ENCODE data around the gene SP140L.
"Not testable (repeated sequence)": the region's sequence is repeated elsewhere in the genome, so short reads cannot be mapped to it uniquely, and the experiment has no call there.

Gene SP140L

DNA sequence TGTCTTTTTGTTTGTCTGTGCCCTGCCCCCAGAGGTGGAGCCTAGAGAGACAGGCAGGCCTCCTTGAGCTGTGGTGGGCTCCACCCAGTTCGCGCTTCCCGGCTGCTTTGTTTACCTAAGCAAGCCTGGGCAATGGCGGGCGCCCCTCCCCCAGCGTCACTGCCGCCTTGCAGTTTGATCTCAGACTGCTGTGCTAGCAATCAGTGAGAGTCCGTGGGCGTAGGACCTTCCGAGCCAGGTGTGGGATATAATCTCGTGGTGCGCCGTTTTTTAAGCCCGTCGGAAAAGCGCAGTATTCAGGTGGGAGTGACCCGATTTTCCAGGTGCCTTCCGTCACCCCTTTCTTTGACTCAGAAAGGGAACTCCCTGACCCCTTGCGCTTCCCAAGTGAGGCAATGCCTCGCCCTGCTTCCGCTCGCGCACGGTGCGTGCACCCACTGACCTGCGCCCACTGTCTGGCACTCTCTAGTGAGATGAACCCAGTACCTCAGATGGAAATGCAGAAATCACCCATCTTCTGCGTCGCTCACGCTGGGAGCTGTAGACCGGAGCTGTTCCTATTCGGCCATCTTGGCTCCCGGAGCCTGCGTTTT, 15.0 kb downstream of the SP140L start:
- not testable (repeated sequence) for H3K27me3 ChIP-seq (ENCODE audit: control insufficient read depth, insufficient read depth, low read length, poor library complexity, severe bottlenecking); H3K27ac ChIP-seq (ENCODE audit: insufficient read depth, low read depth, low read length, poor library complexity, severe bottlenecking); H3K36me3 ChIP-seq (ENCODE audit: control insufficient read depth, insufficient read depth, low read length); H3K9me3 ChIP-seq (ENCODE audit: control insufficient read depth, low read length); H3K4me1 ChIP-seq (ENCODE audit: control insufficient read depth, insufficient read depth, low read length); H3K4me3 ChIP-seq (ENCODE audit: insufficient read depth, low read depth, low read length)
- whole genome bisulfite sequencing, 2 experiments = 72 to 77% methylated on average over 30 to 33 of the region's 33 CpGs

DNA sequence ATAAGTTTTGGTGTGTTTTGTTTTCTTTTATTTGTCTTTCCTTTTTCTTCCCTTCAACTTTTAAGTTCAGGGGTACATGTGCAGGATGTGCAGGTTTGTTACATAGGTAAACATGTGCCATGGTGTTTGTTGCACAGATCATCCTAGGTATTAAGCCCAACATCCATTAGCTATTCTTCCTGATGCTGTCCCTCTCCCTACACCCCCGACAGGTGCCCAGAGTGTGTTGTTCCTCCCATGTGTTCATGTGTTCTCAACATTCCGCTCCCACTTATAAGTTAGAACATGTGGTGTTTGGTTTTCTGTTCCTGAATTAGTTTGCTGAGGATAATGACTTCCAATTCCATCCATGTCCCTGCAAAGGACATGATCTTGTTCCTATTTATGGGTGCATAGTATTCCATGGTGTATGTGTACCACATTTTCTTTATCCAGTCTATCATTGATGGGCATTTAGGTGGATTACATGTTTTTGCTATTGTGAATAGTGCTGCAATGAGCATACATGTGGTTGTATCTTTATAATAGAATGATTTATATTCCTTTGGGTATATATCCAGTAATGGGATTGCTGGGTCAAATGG, 16.1 kb downstream of the SP140L start:
- not testable (repeated sequence) for H3K4me3 ChIP-seq (ENCODE audit: insufficient read depth, low read depth, low read length); H3K27me3 ChIP-seq (ENCODE audit: control insufficient read depth, insufficient read depth, low read length, poor library complexity, severe bottlenecking)
- 96 to 100% methylated on average over 1 to 2 of the region's 2 CpGs for WGBS, 2 experiments

GRCh38 chr2:230343747-230344146, 16.8 kb downstream of the SP140L start:
- H3K27ac ChIP-seq (ENCODE audit: insufficient read depth, low read depth, low read length, poor library complexity, severe bottlenecking) = no peak overlapping the region
- H3K9me3 ChIP-seq (ENCODE audit: control insufficient read depth, low read length) = no peaks in the 10 kb centered on the region
- 85 to 93% methylated on average over 1 of the region's 1 CpG for WGBS, 2 experiments
- H3K36me3 ChIP-seq (ENCODE audit: control insufficient read depth, insufficient read depth, low read length) = no peaks in the 10 kb centered on the region
- H3K27me3 ChIP-seq (ENCODE audit: control insufficient read depth, insufficient read depth, low read length, poor library complexity, severe bottlenecking) = no peaks in the 10 kb centered on the region
- no peaks in the 10 kb centered on the region for H3K4me1 ChIP-seq (ENCODE audit: control insufficient read depth, insufficient read depth, low read length)
- H3K4me3 ChIP-seq (ENCODE audit: insufficient read depth, low read depth, low read length) = no peak overlapping the region

More for the DNA sequence above, 16.1 kb downstream of the SP140L start:
- H3K4me1 ChIP-seq (ENCODE audit: control insufficient read depth, insufficient read depth, low read length); H3K9me3 ChIP-seq (ENCODE audit: control insufficient read depth, low read length); H3K27ac ChIP-seq (ENCODE audit: insufficient read depth, low read depth, low read length, poor library complexity, severe bottlenecking); H3K36me3 ChIP-seq (ENCODE audit: control insufficient read depth, insufficient read depth, low read length): not testable (repeated sequence)

GRCh38 chr2:230346465-230346864, 19.5 kb downstream of the SP140L start:
- WGBS, 2 experiments = 100% methylated on average over 1 of the region's 1 CpG
- no peaks in the 10 kb centered on the region for H3K27me3 ChIP-seq (ENCODE audit: control insufficient read depth, insufficient read depth, low read length, poor library complexity, severe bottlenecking)
- no peaks in the 10 kb centered on the region for H3K4me1 ChIP-seq (ENCODE audit: control insufficient read depth, insufficient read depth, low read length)
- H3K36me3 ChIP-seq (ENCODE audit: control insufficient read depth, insufficient read depth, low read length) = no peaks in the 10 kb centered on the region
- no peak overlapping the region for H3K27ac ChIP-seq (ENCODE audit: insufficient read depth, low read depth, low read length, poor library complexity, severe bottlenecking)
- no peak overlapping the region for H3K4me3 ChIP-seq (ENCODE audit: insufficient read depth, low read depth, low read length)
- H3K9me3 ChIP-seq (ENCODE audit: control insufficient read depth, low read length) = no peaks in the 10 kb centered on the region

- no peaks in the 10 kb centered on the region for H3K9me3 ChIP-seq (ENCODE audit: control insufficient read depth, low read length)
- 87 to 94% methylated on average over 1 of the region's 1 CpG for WGBS, 2 experiments
- H3K27ac ChIP-seq (ENCODE audit: insufficient read depth, low read depth, low read length, poor library complexity, severe bottlenecking) = no peak overlapping the region
- no peaks in the 10 kb centered on the region for H3K27me3 ChIP-seq (ENCODE audit: control insufficient read depth, insufficient read depth, low read length, poor library complexity, severe bottlenecking)
- H3K4me1 ChIP-seq (ENCODE audit: control insufficient read depth, insufficient read depth, low read length) = no peaks in the 10 kb centered on the region
- no peaks in the 10 kb centered on the region for H3K36me3 ChIP-seq (ENCODE audit: control insufficient read depth, insufficient read depth, low read length)
- no peak overlapping the region for H3K4me3 ChIP-seq (ENCODE audit: insufficient read depth, low read depth, low read length)
Measured at GRCh38 chr2:230346921-230347533, 20.0 kb downstream of the SP140L start.

DNA sequence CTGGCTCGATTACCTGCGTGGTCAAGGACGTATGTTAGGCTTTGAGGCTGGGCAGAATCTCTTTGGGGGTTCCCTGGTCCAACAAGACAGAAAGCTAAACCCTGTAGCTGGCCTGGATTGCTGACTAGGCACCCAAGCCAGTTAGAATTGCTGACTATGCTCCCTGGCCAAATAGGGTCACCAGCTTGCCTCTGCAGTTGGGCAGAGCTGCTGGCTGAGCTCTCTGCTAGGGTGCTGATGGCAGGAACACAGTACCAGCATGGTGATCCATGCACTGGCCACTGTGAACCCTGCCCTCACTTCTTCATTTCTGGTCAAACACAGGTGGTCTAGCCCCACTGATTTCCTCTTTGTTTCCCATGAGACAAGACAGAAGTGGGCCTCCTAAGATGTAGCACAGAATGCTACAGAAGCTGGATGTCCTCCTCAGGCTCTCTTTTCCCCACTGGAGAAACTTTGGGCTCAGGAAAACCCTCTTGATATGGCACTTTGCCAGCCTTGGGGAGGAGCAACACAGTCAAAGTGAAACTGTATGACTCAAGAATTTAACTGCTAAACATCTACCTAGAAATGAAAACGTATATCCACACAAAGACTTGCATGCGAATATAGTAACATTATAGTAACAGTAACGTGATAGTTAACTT, 20.8 kb downstream of the SP140L start:
- H3K9me3 ChIP-seq (ENCODE audit: control insufficient read depth, low read length) = no peaks in the 10 kb centered on the region
- H3K27me3 ChIP-seq (ENCODE audit: control insufficient read depth, insufficient read depth, low read length, poor library complexity, severe bottlenecking) = no peaks in the 10 kb centered on the region
- 98% methylated on average over 6 of the region's 6 CpGs for WGBS, 2 experiments
- no peak overlapping the region for H3K27ac ChIP-seq (ENCODE audit: insufficient read depth, low read depth, low read length, poor library complexity, severe bottlenecking)
- H3K4me3 ChIP-seq (ENCODE audit: insufficient read depth, low read depth, low read length) = no peak overlapping the region
- no peaks in the 10 kb centered on the region for H3K36me3 ChIP-seq (ENCODE audit: control insufficient read depth, insufficient read depth, low read length)
- no peaks in the 10 kb centered on the region for H3K4me1 ChIP-seq (ENCODE audit: control insufficient read depth, insufficient read depth, low read length)

- no peaks in the 10 kb centered on the region for H3K4me1 ChIP-seq (ENCODE audit: control insufficient read depth, insufficient read depth, low read length)
- no peak overlapping the region for H3K4me3 ChIP-seq (ENCODE audit: insufficient read depth, low read depth, low read length)
- H3K9me3 ChIP-seq (ENCODE audit: control insufficient read depth, low read length) = no peaks in the 10 kb centered on the region
- H3K27me3 ChIP-seq (ENCODE audit: control insufficient read depth, insufficient read depth, low read length, poor library complexity, severe bottlenecking) = no peaks in the 10 kb centered on the region
- no peak overlapping the region for H3K27ac ChIP-seq (ENCODE audit: insufficient read depth, low read depth, low read length, poor library complexity, severe bottlenecking)
- H3K36me3 ChIP-seq (ENCODE audit: control insufficient read depth, insufficient read depth, low read length) = no peaks in the 10 kb centered on the region
Measured at GRCh38 chr2:230348787-230349186, 21.8 kb downstream of the SP140L start.

GRCh38 chr2:230356084-230356483, 29.1 kb downstream of the SP140L start:
- no peak overlapping the region for H3K4me3 ChIP-seq (ENCODE audit: insufficient read depth, low read depth, low read length)
- H3K27me3 ChIP-seq (ENCODE audit: control insufficient read depth, insufficient read depth, low read length, poor library complexity, severe bottlenecking) = no peaks in the 10 kb centered on the region
- no peak overlapping the region for H3K27ac ChIP-seq (ENCODE audit: insufficient read depth, low read depth, low read length, poor library complexity, severe bottlenecking)
- WGBS, 2 experiments = 94 to 100% methylated on average over 2 of the region's 2 CpGs
- H3K9me3 ChIP-seq (ENCODE audit: control insufficient read depth, low read length) = no peaks in the 10 kb centered on the region
- H3K36me3 ChIP-seq (ENCODE audit: control insufficient read depth, insufficient read depth, low read length) = no peaks in the 10 kb centered on the region
- no peaks in the 10 kb centered on the region for H3K4me1 ChIP-seq (ENCODE audit: control insufficient read depth, insufficient read depth, low read length)

GRCh38 chr2:230358305-230358704, 31.3 kb downstream of the SP140L start:
- H3K4me1 ChIP-seq (ENCODE audit: control insufficient read depth, insufficient read depth, low read length) = no peaks in the 10 kb centered on the region
- no peaks in the 10 kb centered on the region for H3K36me3 ChIP-seq (ENCODE audit: control insufficient read depth, insufficient read depth, low read length)
- H3K27me3 ChIP-seq (ENCODE audit: control insufficient read depth, insufficient read depth, low read length, poor library complexity, severe bottlenecking) = no peaks in the 10 kb centered on the region
- no peak overlapping the region for H3K27ac ChIP-seq (ENCODE audit: insufficient read depth, low read depth, low read length, poor library complexity, severe bottlenecking)
- H3K9me3 ChIP-seq (ENCODE audit: control insufficient read depth, low read length) = no peaks in the 10 kb centered on the region
- WGBS, 2 experiments = 97 to 100% methylated on average over 1 of the region's 1 CpG
- H3K4me3 ChIP-seq (ENCODE audit: insufficient read depth, low read depth, low read length) = no peak overlapping the region

DNA sequence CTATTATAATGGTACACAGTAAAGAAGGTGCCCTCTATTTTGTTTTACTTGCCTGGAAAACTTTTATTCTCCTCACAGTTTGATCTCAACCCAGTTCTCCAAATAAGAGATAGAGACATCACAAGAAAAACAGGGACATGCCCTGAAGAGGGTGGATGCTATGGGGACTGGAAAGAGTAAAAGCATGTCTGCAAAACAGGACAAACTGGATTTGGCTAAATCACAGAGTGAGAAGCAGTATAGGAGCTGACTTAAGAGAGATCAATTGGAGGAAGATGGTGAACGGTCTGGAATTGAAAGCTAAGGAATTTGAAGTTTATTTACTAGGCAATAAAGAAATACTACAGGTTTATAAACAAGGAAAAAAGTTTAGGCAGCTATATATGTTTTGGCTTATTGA, 33.0 kb downstream of the SP140L start:
- Histone ChIP-seq H3K4me1 (ENCODE audit: control insufficient read depth, insufficient read depth, low read length) (no peaks in the 10 kb centered on the region), H3K36me3 (ENCODE audit: control insufficient read depth, insufficient read depth, low read length) (no peaks in the 10 kb centered on the region), H3K9me3 (ENCODE audit: control insufficient read depth, low read length) (no peaks in the 10 kb centered on the region), H3K27me3 (ENCODE audit: control insufficient read depth, insufficient read depth, low read length, poor library complexity, severe bottlenecking) (no peaks in the 10 kb centered on the region), H3K27ac (ENCODE audit: insufficient read depth, low read depth, low read length, poor library complexity, severe bottlenecking) (no peak overlapping the region), H3K4me3 (ENCODE audit: insufficient read depth, low read depth, low read length) (no peak overlapping the region)
- WGBS, 2 experiments = 95% methylated on average over 1 of the region's 1 CpG; no CpG with 5 or more reads in 1 of the 2 experiments
